Progenitor cell of endocrine pancreas (in vitro differentiated cells): ENCODE data around the gene HYAL2. TPM values are rescaled to one million over a fixed set of nuclear protein-coding genes. Genes with fewer than 3 reads are reported as not detected.

Source experiments
- DNase-seq: peaks from one replicate; pipeline ENCODE4 v3.0.0; 2021; ENCODE audit warnings: low spot score; ENCODE audit not compliant: unreplicated experiment
- H3K27ac Mint-ChIP-seq: 2 replicates; pipeline ENCODE4 v1.8.0; 2021; ENCODE audit warnings: mild to moderate bottlenecking, moderate library complexity, mixed read lengths
- H3K27me3 Mint-ChIP-seq: 2 replicates; pipeline ENCODE4 v1.8.0; 2021; ENCODE audit warnings: mixed read lengths
- H3K36me3 Mint-ChIP-seq: 2 replicates; pipeline ENCODE4 v1.8.0; 2022; ENCODE audit warnings: mixed read lengths; ENCODE audit not compliant: insufficient read depth
- H3K4me1 Mint-ChIP-seq: 2 replicates; pipeline ENCODE4 v1.8.0; 2021; ENCODE audit warnings: low read depth, mixed read lengths
- H3K4me3 Mint-ChIP-seq: 2 replicates; pipeline ENCODE4 v1.8.0; 2021; ENCODE audit warnings: low read depth, mild to moderate bottlenecking, moderate library complexity, mixed read lengths
- H3K9me3 Mint-ChIP-seq: 2 replicates; pipeline ENCODE4 v1.8.0; 2021; ENCODE audit warnings: low read depth, mixed read lengths
- CTCF ChIP-seq: fragments of 200-600 bp; sonication (generic); IDR thresholded peaks from one replicate; pipeline ENCODE4 v1.5.0; 2021; ENCODE audit warnings: antibody characterized with exemption, mild to moderate bottlenecking; ENCODE audit not compliant: unreplicated experiment
- total RNA-seq: library from RNA; stranded (reverse); gene quantifications from 2 replicates; pipeline ENCODE4 v1.2.1, GENCODE V29; 2021

HYAL2 gene
- total RNA-seq, 1 donor from 2014 or later, result 77.9 TPM

GRCh38 chr3:50321336-50322114 is 1.0 kb downstream of the HYAL2 start:
- peak; percentile 69 for TF ChIP-seq CTCF
- Mint-ChIP-seq H3K27ac (peak overlapping the region; percentile 100), H3K4me3 (peak overlapping the region; percentile 82), H3K4me1 (peaks cover 29% of the 10 kb centered on the region), H3K27me3 (no peaks in the 10 kb centered on the region), H3K9me3 (no peaks in the 10 kb centered on the region), H3K36me3 (peaks cover 17% of the 10 kb centered on the region)
- DNase-seq, result peak; percentile 77

- H3K27me3 Mint-ChIP-seq, result no peaks in the 10 kb centered on the region
- DNase-seq, result peak; percentile 73
- H3K27ac Mint-ChIP-seq, result peak overlapping the region; percentile 97
- H3K4me3 Mint-ChIP-seq, result peak overlapping the region; percentile 90
- peaks cover 32% of the 10 kb centered on the region for H3K4me1 Mint-ChIP-seq
- H3K9me3 Mint-ChIP-seq, result no peaks in the 10 kb centered on the region
- no peak for TF ChIP-seq CTCF
- peaks cover 20% of the 10 kb centered on the region for H3K36me3 Mint-ChIP-seq
These were observed 1.7 kb downstream of the HYAL2 start for GRCh38 chr3:50320853-50321335.

GRCh38 chr3:50319894-50320625 is 2.5 kb downstream of the HYAL2 start:
- H3K4me1 Mint-ChIP-seq, result peaks cover 33% of the 10 kb centered on the region
- no peaks in the 10 kb centered on the region for H3K9me3 Mint-ChIP-seq
- DNase-seq, result no peak
- peak overlapping the region; percentile 90 for H3K4me3 Mint-ChIP-seq
- peak overlapping the region; percentile 97 for H3K27ac Mint-ChIP-seq
- peaks cover 23% of the 10 kb centered on the region for H3K36me3 Mint-ChIP-seq
- no peaks in the 10 kb centered on the region for H3K27me3 Mint-ChIP-seq
- TF ChIP-seq CTCF, result no peak

GRCh38 chr3:50319181-50319893 is 3.2 kb downstream of the HYAL2 start:
- H3K36me3 Mint-ChIP-seq, result peaks cover 23% of the 10 kb centered on the region
- TF ChIP-seq CTCF, result no peak
- H3K9me3 Mint-ChIP-seq, result no peaks in the 10 kb centered on the region
- peak overlapping the region; percentile 90 for H3K4me3 Mint-ChIP-seq
- DNase-seq, result no peak
- H3K27me3 Mint-ChIP-seq, result no peaks in the 10 kb centered on the region
- peak overlapping the region; percentile 33 for H3K27ac Mint-ChIP-seq
- H3K4me1 Mint-ChIP-seq, result peaks cover 28% of the 10 kb centered on the region

GRCh38 chr3:50318615-50319014 is 3.9 kb downstream of the HYAL2 start:
- H3K36me3 Mint-ChIP-seq, result peaks cover 30% of the 10 kb centered on the region
- no peaks in the 10 kb centered on the region for H3K9me3 Mint-ChIP-seq
- H3K27ac Mint-ChIP-seq, result no peak overlapping the region
- no peak for TF ChIP-seq CTCF
- H3K4me3 Mint-ChIP-seq, result peak overlapping the region; percentile 52
- DNase-seq, result no peak
- H3K27me3 Mint-ChIP-seq, result no peaks in the 10 kb centered on the region
- peaks cover 28% of the 10 kb centered on the region for H3K4me1 Mint-ChIP-seq
